Common myeloid progenitor, CD34-positive (primary cell): Measurements from ENCODE around the gene UNC13D.
A peak's percentile ranks its signal among the peaks of the same experiment; 100 is the strongest.

Experiments
- CTCF ChIA-PET: fragments of 350-600 bp; sonication (Branson Sonifier 250); formaldehyde crosslinking; loops from one replicate; lab custom pipeline; 2021; ENCODE audit warnings: antibody characterized with exemption; lab: Charles Lee
- POLR2A ChIA-PET: fragments of 350-600 bp; sonication (Branson Sonifier 250); formaldehyde crosslinking; loops from one replicate; lab custom pipeline; 2021; ENCODE audit warnings: antibody characterized with exemption; lab: Charles Lee
- DNase-seq, 3 donors: peaks; one replicate each; pipeline versions ENCODE4 v3.0.0 to v3.0.0-alpha.2; 2013
- H3K27ac ChIP-seq, 2 experiments: 1 replicate in 1 of 2; 2 replicates in 1 of 2; pipeline ENCODE4 v1.7.0; 2013; ENCODE audit warnings: inconsistent platforms in 2 of 2, low read length in 2 of 2, mild to moderate bottlenecking in 2 of 2, low read depth in 1 of 2, moderate library complexity in 1 of 2; ENCODE audit not compliant: severe bottlenecking in 2 of 2, insufficient read depth in 1 of 2, poor library complexity in 1 of 2
- H3K27me3 ChIP-seq, 5 experiments: replicated peaks in 2 of 5; 1 replicate in 3 of 5; 2 replicates in 2 of 5; pipeline versions ENCODE4 v1.6.1 to v1.7.0; 2013; ENCODE audit warnings: low read length in 4 of 5, mild to moderate bottlenecking in 2 of 5, moderate library complexity in 2 of 5, inconsistent platforms in 1 of 5; ENCODE audit not compliant: insufficient read depth in 5 of 5, control insufficient read depth in 4 of 5
- H3K36me3 ChIP-seq, 4 experiments: 1 replicate in 2 of 4; 2 replicates in 2 of 4; pipeline versions ENCODE4 v1.6.1 to v1.7.0; 2013; ENCODE audit warnings: low read length in 3 of 4, control low read depth in 1 of 4, mild to moderate bottlenecking in 1 of 4; ENCODE audit not compliant: control insufficient read depth in 4 of 4, insufficient read depth in 4 of 4
- H3K4me1 ChIP-seq, 4 experiments: 1 replicate in 3 of 4; 2 replicates in 1 of 4; pipeline versions ENCODE4 v1.6.1 to v1.7.1; 2013; ENCODE audit warnings: low read length in 3 of 4, mild to moderate bottlenecking in 3 of 4, control low read depth in 1 of 4, inconsistent platforms in 1 of 4, moderate library complexity in 1 of 4; ENCODE audit not compliant: control insufficient read depth in 4 of 4, insufficient read depth in 4 of 4; ENCODE audit errors: control extremely low read depth in 1 of 4
- H3K4me3 ChIP-seq, 7 experiments: 1 replicate in 4 of 7; 2 replicates in 3 of 7; pipeline versions ENCODE4 v1.5.1 to v1.7.0; 2013; ENCODE audit warnings: mild to moderate bottlenecking in 7 of 7, low read length in 6 of 7, moderate library complexity in 6 of 7, inconsistent platforms in 2 of 7, low read depth in 2 of 7, control low read depth in 1 of 7; ENCODE audit not compliant: insufficient read depth in 4 of 7, control insufficient read depth in 1 of 7; ENCODE audit errors: extremely low read depth in 1 of 7
- H3K9me3 ChIP-seq, 5 experiments: 1 replicate in 4 of 5; 2 replicates in 1 of 5; pipeline versions ENCODE4 v1.6.1 to v1.7.1; 2013; ENCODE audit warnings: low read length in 4 of 5, mild to moderate bottlenecking in 2 of 5, inconsistent platforms in 1 of 5, low read depth in 1 of 5, moderate library complexity in 1 of 5; ENCODE audit not compliant: control insufficient read depth in 4 of 5, insufficient read depth in 2 of 5; ENCODE audit errors: control extremely low read depth in 1 of 5
- WGBS: methylation state at CpG from one replicate; pipeline ENCODE4 v1.1.5; 2013; ENCODE audit not compliant: insufficient coverage; 5-methylcytosine and 5-hydroxymethylcytosine counted together

UNC13D gene

GRCh38 chr17:75842411-75842810 is 1.8 kb downstream of the UNC13D start:
- ChIA-PET CTCF (interaction anchor here (0.7 to 14.6 kb wide), 4 partner anchors 11 to 19 kb away, joined by 3 to 174 read pairs (median 4); partner anchors contain the start of gene WBP2), POLR2A (interaction anchor here (3.0 to 4.0 kb wide), 3 partner anchors 9 to 14 kb away, joined by 22 to 35 read pairs (median 28); partner anchors contain the start of gene WBP2)
- no peak for DNase-seq
- peaks cover 7 to 50% (median 44%) of the 10 kb centered on the region in 4 experiments for H3K36me3 ChIP-seq
- peak overlapping the region in 5 of 7 experiments; percentile 19 to 84 (median 78) for H3K4me3 ChIP-seq
- no peaks in the 10 kb centered on the region for H3K9me3 ChIP-seq
- 88% methylated on average over 9 of the region's 18 CpGs for WGBS
- H3K4me1 ChIP-seq = peaks cover 0 to 50% (median 46%) of the 10 kb centered on the region in 4 experiments
- H3K27ac ChIP-seq = peak overlapping the region in 1 of 2 experiments; percentile 95
- H3K27me3 ChIP-seq = no peaks in the 10 kb centered on the region

GRCh38 chr17:75840799-75841164 is 3.4 kb downstream of the UNC13D start:
- Histone ChIP-seq H3K9me3 (no peaks in the 10 kb centered on the region), H3K27me3 (no peaks in the 10 kb centered on the region), H3K36me3 (peaks cover 11 to 46% (median 40%) of the 10 kb centered on the region in 4 experiments), H3K27ac (peak overlapping the region in 1 of 2 experiments; percentile 6), H3K4me1 (peaks cover 0 to 37% (median 35%) of the 10 kb centered on the region in 4 experiments), H3K4me3 (no peak overlapping the region)
- CTCF ChIA-PET = interaction anchor here (2.0 to 14.6 kb wide), 2 partner anchors 10 to 20 kb away, joined by 4 to 174 read pairs; no protein-coding TSS in a partner anchor
- WGBS = 82% methylated on average over 4 of the region's 7 CpGs
- POLR2A ChIA-PET = no interaction called here
- no peak for DNase-seq

GRCh38 chr17:75839942-75840798 is 4.0 kb downstream of the UNC13D start:
- peak overlapping the region in 1 of 2 experiments; percentile 6 for H3K27ac ChIP-seq
- ChIA-PET CTCF (interaction anchor here (2.0 to 14.6 kb wide), 2 partner anchors 9 to 21 kb away, joined by 4 to 174 read pairs; no protein-coding TSS in a partner anchor), POLR2A (no interaction called here)
- no peaks in the 10 kb centered on the region for H3K9me3 ChIP-seq
- no peaks in the 10 kb centered on the region for H3K27me3 ChIP-seq
- 94% methylated on average over 34 of the region's 36 CpGs for WGBS
- no peak for DNase-seq
- H3K4me3 ChIP-seq = no peak overlapping the region
- H3K4me1 ChIP-seq = peaks cover 0 to 31% (median 28%) of the 10 kb centered on the region in 4 experiments
- H3K36me3 ChIP-seq = peaks cover 11 to 52% (median 44%) of the 10 kb centered on the region in 4 experiments

- Histone ChIP-seq H3K36me3 (peaks cover 18 to 70% (median 61%) of the 10 kb centered on the region in 4 experiments), H3K27ac (no peak overlapping the region), H3K27me3 (no peaks in the 10 kb centered on the region), H3K4me3 (no peak overlapping the region), H3K4me1 (peaks cover 4 to 31% (median 24%) of the 10 kb centered on the region in 4 experiments), H3K9me3 (no peaks in the 10 kb centered on the region)
- no peak for DNase-seq
- POLR2A ChIA-PET = no interaction called here
- WGBS = 99% methylated on average over 15 of the region's 15 CpGs
- CTCF ChIA-PET = interaction anchor here (0.7 to 14.6 kb wide), 3 partner anchors 7 to 246 kb away, joined by 3 to 174 read pairs (median 3); no protein-coding TSS in a partner anchor
Observed at GRCh38 chr17:75838410-75838809, 5.8 kb downstream of the UNC13D start.

- peaks cover 5 to 31% (median 24%) of the 10 kb centered on the region in 4 experiments for H3K4me1 ChIP-seq
- ChIA-PET POLR2A (no interaction called here), CTCF (interaction anchor here (0.6 to 2.4 kb wide), 3 partner anchors 11 to 246 kb away, joined by 3 to 10 read pairs (median 3); no protein-coding TSS in a partner anchor)
- no peaks in the 10 kb centered on the region for H3K27me3 ChIP-seq
- WGBS = 90% methylated on average over 3 of the region's 7 CpGs
- no peak overlapping the region for H3K27ac ChIP-seq
- H3K9me3 ChIP-seq = no peaks in the 10 kb centered on the region
- H3K4me3 ChIP-seq = no peak overlapping the region
- no peak for DNase-seq
- peaks cover 18 to 73% (median 62%) of the 10 kb centered on the region in 4 experiments for H3K36me3 ChIP-seq
Observed at GRCh38 chr17:75837899-75838298, 6.3 kb downstream of the UNC13D start.

GRCh38 chr17:75836605-75837004 is 7.6 kb downstream of the UNC13D start:
- Histone ChIP-seq H3K4me3 (no peak overlapping the region), H3K4me1 (peaks cover 5 to 30% (median 26%) of the 10 kb centered on the region in 4 experiments), H3K27ac (no peak overlapping the region), H3K27me3 (no peaks in the 10 kb centered on the region), H3K36me3 (peaks cover 18 to 73% (median 65%) of the 10 kb centered on the region in 4 experiments), H3K9me3 (no peaks in the 10 kb centered on the region)
- WGBS = 98% methylated on average over 7 of the region's 9 CpGs
- CTCF ChIA-PET = interaction anchor here (1.0 to 13.1 kb wide), 6 partner anchors 8 to 54 kb away, joined by 3 to 174 read pairs (median 6); partner anchors contain the start of genes UNC13D and WBP2
- no peak for DNase-seq
- POLR2A ChIA-PET = no interaction called here
